Brain microvascular endothelial cell (primary cell): Measurements from ENCODE around the gene C10orf105.

Experiments
- DNase-seq: peaks from one replicate; pipeline ENCODE4 v3.0.0-alpha.2; 2020
- H3K27ac ChIP-seq: fragments of 250-450 bp; sonication (Bioruptor Pico); 2 replicates; pipeline ENCODE4 v1.5.1; 2020; ENCODE audit warnings: mild to moderate bottlenecking, moderate library complexity
- H3K27me3 ChIP-seq: fragments of 250-450 bp; sonication (Bioruptor Pico); replicated peaks from 2 replicates; pipeline ENCODE4 v1.5.1; 2020; ENCODE audit warnings: mild to moderate bottlenecking
- H3K36me3 ChIP-seq: fragments of 250-450 bp; sonication (Bioruptor Pico); replicated peaks from 2 replicates; pipeline ENCODE4 v1.5.1; 2020; ENCODE audit warnings: mild to moderate bottlenecking
- H3K4me3 ChIP-seq: 2 replicates; pipeline ENCODE4 v1.5.1; 2011; ENCODE audit warnings: low read depth, mild to moderate bottlenecking, control low read depth, low read length, moderate library complexity
- CTCF ChIP-seq: IDR thresholded peaks from 2 replicates; pipeline ENCODE4 v1.5.1; 2011; ENCODE audit warnings: low read depth, mild to moderate bottlenecking, moderate library complexity, low read length, control low read depth, inconsistent platforms; ENCODE audit errors: missing control alignments
- in situ Hi-C: cut with HindIII; loops from 2 replicates; pipeline ENCODE4 v1.10.0; 2017; ENCODE audit warnings: low sequenced_read_pairs, low pct_ligation_motif_present

The C10orf105 gene

DNA sequence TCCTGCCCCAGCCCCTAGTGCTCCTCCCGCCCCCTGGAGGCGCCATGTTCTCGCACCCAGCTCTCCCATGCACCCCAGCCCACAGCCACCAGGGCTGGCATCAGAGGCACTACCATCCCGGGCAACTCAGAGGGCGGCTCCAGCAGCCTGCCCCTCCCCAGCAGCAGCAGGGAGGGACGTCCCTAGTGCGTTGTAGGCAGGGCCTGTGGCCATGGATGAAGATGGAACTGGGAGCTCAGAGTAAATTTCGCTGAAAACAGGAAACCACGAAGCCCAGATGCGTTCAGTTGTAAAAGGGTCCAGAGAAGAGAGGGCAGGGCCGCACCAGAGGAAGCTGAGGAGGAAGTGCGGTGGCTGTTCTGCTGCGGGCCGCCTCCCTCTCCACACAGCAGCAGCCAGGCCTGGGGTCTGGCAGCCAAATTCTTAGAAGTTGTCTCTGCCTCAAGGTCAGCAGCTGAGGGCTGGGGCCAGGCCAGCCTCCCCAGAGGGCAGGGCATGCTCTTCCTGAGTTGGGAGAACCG is 29.2 kb upstream of the C10orf105 start:
- Histone ChIP-seq H3K27ac (no peak overlapping the region), H3K4me3 (no peak overlapping the region), H3K36me3 (no peaks in the 10 kb centered on the region), H3K27me3 (no peaks in the 10 kb centered on the region)
- DNase-seq = no peak
- in situ Hi-C loops = no loop called here
- no peak for TF ChIP-seq CTCF

DNA sequence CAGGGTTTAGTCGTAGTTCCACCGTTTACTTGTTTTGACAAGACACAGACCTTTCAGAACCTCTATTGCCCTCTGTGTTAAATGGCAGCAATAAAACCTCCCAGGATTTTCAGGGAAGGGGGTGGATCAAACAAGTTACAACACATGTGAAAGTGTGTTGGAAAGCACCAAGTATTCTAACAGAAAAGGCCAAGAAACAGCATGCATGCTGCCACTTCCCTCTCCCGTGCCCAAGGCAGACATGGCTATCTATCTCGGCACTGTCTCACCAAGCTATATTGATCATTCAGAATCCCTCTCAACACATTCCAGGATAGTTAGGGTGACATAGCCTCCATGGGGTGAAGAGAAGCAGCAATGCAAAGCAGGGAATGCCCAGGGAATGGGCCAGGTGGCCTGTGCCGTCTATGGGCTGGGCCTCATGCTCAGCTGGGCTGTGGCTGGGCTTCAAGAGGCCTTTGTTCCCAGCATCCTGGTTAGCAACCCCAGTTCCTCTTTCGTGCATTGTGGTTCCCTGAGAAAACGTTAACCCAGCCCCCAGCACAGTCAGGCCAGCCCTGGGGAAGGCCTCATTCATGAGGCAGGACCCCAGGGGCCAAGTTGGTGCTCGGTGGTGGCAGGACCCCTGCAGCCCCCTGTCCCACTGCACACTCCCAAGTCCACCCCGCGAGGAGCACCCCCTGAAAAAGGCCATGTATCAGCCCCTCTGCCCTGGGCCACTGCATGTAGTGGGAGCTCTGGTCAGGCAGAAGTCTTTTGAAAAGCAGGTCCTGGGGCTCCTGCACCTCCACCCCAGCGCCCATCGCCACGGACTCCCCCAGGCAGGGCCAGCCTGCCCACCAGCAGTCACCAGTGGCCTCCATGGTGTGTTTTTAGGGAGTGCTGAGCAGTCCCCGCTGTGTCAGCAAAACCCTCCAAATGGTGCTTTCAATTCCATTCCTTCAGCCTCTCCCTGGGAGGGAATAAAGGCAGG is 28.3 kb upstream of the C10orf105 start:
- DNase-seq = no peak
- Histone ChIP-seq H3K36me3 (no peaks in the 10 kb centered on the region), H3K27me3 (no peaks in the 10 kb centered on the region), H3K27ac (no peak overlapping the region), H3K4me3 (no peak overlapping the region)
- no peak for TF ChIP-seq CTCF
- in situ Hi-C loops = no loop called here

GRCh38 chr10:71747039-71747531 is 27.5 kb upstream of the C10orf105 start:
- in situ Hi-C loops = no loop called here
- DNase-seq = no peak
- H3K27me3 ChIP-seq = no peaks in the 10 kb centered on the region
- no peaks in the 10 kb centered on the region for H3K36me3 ChIP-seq
- H3K27ac ChIP-seq = no peak overlapping the region
- H3K4me3 ChIP-seq = no peak overlapping the region
- no peak for TF ChIP-seq CTCF

DNA sequence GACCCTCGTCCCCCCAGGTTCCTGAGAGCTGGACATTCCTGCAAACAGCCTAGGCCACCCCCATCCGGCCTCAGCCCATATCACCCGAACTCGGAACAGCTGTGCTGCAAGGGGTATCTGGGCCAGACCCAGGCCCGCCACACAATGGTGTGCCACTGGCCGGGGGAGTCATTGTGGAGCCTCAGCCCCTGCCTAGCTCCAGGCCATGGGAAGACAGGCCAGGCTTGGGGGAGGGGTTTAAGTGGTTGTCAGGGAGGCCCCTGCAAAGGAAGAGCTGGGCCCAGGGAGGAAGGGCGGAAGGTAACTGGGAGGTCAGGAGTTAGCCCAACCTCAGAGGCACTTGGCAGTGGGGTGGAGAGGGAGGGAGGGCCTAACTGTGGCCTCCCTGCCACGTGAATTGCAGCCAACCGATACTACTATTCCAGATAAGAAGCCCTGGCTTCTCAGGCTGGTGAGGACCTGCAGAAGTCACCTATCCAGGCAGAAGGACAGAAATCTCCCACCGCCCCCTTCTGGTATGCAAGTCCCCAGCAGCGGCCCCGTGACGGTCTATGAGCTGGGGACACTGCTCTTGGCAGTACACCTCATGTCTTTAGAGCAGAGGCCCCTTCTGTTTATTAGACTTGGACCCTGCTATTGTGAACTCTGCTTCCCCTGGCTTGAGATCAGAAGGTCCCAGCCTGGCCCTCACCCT is 26.9 kb upstream of the C10orf105 start:
- no peak overlapping the region for H3K27ac ChIP-seq
- no peak for TF ChIP-seq CTCF
- H3K36me3 ChIP-seq = no peaks in the 10 kb centered on the region
- no peak overlapping the region for H3K4me3 ChIP-seq
- no peaks in the 10 kb centered on the region for H3K27me3 ChIP-seq
- in situ Hi-C loops = no loop called here
- no peak for DNase-seq

GRCh38 chr10:71745664-71746250 is 26.2 kb upstream of the C10orf105 start:
- no peak for TF ChIP-seq CTCF
- H3K4me3 ChIP-seq = no peak overlapping the region
- H3K36me3 ChIP-seq = no peaks in the 10 kb centered on the region
- in situ Hi-C loops = no loop called here
- no peaks in the 10 kb centered on the region for H3K27me3 ChIP-seq
- no peak overlapping the region for H3K27ac ChIP-seq
- DNase-seq = no peak
